NCI-H524 (cell line): ENCODE data around the gene GNG14.
"Not testable (repeated sequence)": the region's sequence is repeated elsewhere in the genome, so short reads cannot be mapped to it uniquely, and the experiment has no call there.

Experiments used
- DNase-seq, 2 experiments: peaks; one replicate each; lab custom pipeline; 2025; lab: John Stamatoyannopoulos, UW

Gene GNG14

GRCh38 chr19:12667731-12668302 lies 20.0 kb upstream of the GNG14 start:
- DNase-seq = no peak

DNA sequence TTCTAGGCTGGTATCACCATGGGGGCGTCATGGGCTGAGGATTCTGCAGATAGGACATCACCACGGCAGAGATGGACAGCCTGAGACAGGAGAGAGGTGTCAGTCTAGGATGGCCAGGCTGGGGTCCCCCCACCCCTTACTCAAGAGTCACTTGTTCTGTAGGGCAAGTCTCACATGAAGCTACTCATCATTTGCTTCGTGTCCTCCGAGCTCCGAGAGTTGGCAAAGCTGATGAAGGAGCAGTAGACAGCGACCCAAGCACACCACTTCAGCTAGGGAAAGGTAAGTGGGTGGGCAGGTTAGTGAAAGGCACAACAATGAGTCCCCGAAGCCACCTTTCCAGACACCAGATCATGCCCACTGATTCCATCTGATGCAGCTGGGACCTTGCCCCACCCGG lies 19.5 kb upstream of the GNG14 start:
- no peak for DNase-seq

DNA sequence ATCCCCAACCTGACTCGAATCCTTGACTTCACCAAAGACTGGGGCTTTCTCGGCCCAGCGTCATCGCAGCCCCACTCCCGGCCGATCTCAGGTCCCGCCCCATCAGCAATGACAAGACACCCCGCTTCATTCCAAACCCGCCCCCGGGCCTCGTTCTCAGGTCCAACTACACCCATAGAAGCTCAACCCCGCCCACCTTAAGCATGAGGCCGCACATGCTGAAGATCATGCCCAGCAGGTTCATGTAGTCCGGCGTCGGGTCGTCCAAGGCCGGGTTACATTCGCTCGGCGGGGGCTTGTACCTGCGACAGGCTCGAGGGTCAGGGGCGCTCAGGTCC lies 18.9 kb upstream of the GNG14 start:
- no peak for DNase-seq

DNA sequence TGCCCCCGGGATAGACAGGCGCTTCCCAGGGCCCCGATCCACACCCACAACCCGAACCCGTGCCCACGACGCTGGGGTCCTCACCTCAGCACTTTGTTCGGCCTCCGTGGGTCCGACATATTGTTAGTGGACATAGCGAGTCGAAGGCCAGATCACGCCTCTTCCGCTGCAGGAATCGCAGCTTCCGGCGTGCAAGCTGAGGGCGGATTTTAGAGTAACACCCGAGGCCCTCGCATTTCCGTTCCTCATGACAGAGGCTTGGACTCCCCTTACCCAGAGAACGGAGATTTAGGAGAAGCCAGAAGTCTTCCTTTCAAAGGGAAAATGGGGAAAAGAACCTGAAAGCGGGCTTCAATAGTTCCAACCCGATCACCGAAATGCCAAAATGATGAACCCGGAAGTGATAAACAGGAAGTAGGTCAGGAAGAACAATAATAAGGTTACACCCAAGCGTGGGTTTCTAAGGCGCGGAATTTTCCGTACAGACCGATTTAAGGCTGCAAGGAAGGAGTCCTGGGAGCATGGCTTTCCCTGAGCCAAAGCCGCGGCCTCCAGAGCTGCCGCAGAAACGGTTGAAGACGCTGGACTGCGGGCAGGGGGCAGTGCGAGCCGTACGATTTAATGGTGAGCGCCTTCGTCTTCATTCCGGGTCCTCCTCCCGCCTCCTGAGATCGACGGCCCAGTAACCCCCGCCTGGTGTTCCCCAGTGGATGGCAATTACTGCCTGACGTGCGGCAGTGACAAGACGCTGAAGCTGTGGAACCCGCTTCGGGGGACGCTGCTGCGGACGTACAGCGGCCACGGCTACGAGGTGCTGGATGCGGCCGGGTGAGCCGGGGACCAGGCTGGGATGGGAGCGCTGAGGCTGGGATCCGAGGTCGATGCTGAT lies 18.3 kb upstream of the GNG14 start:
- DNase-seq = peak; percentile 59 to 86

DNA sequence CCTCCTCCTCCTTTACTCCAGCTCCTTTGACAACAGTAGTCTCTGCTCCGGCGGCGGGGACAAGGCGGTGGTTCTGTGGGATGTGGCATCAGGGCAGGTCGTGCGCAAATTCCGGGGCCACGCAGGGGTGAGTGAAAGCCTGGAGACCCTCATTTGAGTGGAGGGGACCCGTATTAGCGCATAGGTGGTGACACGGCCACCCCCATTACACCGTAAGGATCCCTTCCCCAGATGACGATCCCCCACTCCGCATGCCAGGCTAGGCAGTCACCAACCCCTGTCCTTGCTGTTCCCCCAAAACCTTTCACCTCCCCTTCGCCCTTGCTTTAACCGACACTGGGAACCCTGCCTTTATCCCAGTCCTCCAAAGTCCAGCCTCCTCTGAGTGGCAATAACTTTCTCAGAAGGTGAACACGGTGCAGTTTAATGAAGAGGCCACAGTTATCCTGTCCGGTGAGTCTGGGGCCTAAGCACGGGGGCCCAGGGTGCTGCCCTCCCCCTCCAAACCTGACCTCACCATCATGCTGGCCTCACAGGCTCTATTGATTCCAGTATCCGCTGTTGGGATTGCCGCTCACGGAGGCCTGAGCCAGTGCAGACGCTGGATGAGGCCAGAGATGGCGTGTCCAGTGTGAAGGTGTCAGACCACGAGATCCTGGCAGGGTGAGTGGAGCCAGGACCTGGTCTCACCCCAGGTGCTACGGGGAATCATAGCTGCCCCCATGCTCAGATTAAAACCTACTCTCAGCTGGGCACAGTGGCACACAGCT lies 17.5 kb upstream of the GNG14 start:
- DNase-seq = no peak

DNA sequence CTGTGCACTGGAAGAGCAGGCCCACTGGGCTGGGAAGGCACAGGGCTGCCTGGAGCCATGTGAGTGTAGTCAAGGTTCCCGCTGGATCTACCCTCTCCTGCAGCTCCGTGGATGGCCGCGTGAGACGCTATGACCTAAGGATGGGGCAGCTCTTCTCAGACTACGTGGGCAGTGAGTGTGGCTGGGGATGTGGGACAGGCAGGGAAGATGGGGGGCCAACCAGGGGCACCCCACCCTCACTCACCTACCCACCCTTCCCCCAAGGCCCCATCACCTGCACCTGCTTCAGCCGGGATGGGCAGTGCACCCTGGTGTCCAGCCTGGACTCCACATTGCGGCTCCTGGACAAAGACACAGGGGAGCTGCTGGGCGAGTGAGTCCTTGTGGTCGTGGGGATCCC lies 15.1 kb upstream of the GNG14 start:
- DNase-seq = no peak

DNA sequence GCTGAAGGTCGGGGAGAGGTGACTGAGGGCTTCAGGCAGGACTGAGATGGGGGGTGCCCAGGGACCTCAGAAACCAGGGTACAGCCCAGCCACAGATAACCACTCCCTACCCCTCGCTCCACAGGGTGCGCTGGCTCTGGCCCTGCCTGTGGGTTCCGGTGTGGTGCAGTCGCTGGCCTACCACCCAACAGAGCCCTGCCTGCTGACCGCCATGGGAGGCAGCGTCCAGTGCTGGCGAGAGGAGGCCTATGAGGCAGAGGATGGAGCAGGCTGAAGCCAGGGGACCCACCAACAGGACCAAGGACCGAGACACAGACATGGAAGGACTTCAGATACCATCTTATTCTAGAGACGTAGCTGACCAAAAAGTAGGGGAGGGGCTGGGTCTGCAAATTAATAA lies 12.4 kb upstream of the GNG14 start:
- DNase-seq = no peak

- DNase-seq = no peak
Observed at GRCh38 chr19:12675940-12676339, 11.9 kb upstream of the GNG14 start.

DNA sequence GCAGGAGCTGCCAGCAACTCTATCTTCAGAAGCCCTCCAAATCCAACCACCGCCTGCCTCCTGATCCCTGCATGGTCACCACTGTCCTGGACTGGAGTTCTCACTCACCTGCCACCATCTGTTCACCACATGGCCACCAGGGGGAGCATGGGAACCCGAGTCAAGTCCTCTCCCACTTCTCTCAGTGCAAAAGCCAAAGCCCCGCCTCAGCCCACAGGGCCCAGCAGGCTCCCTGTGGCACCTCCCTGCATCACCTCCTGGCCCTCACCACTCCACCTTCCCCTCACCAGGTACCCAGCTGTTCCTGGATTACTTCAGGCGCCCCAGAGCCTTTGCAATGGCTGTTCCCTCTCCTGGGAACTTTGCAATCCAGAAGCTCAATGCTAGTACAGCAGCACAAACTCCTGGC lies 11.4 kb upstream of the GNG14 start:
- DNase-seq = peak; percentile 41 to 80

GRCh38 chr19:12676928-12677327 lies 10.9 kb upstream of the GNG14 start:
- DNase-seq = no peak

DNA sequence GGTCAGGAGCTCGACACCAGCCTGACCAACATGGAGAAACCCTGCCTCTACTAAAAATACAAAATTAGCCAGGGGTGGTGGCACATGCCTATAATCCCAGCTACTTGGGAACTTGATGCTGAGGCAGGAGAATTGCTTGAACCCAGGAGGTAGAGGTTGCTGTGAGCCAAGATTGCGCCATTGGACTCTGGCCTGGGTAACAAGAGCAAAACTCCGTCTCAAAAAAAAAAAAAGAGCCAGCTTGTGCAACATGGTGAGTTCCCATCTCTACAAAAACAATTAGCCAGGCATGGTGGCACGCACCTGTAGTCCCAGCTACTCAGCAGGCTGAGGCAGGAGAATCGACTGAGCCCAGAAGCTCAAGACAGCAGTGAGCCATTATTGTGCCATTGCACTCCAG lies 9.8 kb upstream of the GNG14 start:
- not testable (repeated sequence) for DNase-seq

DNA sequence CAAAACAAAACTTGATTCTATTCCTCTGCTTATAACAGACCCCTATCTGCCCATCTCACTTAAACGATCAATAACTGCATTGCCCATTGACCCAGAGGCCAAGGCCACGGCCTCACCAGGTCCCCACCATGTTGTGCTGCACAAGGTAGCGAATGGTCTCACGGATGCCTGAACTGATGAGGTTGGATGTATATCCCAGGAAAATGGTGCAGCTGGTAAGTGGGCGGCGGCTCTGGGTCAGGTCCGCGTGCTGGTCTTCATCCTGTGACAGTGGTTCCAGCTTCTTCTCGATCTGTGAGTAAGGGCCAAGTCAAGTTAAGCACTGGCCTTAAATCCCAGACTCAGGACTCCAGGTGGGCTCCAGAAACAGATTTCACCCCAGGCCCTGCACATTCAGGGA lies 7.8 kb upstream of the GNG14 start:
- DNase-seq = no peak

DNA sequence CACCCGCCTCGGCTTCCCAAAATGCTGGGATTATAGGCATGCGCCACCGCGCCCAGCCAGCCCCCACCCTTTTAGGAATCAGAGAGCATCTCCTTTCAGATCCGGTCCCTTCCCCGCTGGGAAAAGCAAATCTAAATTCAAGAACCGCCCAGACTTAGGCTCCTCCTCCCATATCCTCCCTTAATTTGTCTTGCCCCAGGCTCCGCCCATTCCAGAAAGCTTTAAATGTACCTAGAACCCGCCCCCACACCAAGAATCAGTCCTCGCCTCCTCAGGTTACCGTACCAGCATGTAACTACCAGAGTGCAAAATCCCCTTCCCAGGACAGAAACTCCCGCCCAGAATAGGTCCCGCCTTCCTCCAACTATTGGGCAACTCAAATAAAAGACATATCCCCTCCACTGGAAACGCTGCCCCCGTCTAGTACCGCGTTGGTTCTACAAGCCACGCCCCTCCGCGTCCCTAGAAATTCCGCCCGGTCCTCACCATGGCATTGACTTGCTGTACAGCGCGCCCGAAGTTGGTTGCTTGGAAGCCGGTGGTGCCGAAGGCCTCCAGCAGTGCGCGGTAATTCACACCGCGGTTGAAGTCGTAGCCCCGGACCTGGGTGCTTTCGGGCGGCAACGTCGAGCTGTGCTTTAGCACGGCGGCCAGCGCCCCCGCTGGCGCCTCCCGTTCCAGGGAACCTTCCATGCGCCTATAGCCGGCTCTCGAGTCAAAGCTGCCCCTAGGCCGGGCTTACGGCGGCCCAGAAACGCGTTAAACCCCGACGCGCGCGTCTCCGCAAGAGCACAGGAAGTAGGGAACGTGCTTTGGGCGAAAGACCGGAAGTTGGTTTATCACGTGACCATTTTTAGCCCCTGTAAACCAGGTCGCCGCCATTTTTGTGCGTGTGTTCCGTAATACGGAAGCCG lies 6.5 kb upstream of the GNG14 start, which contains the start of gene DHPS:
TSS of gene DHPS (minus strand) at position 807 of the 914 bp plus-strand sequence. CDS start at position 693, 114 bp downstream.
- peak; percentile 99 for DNase-seq

DNA sequence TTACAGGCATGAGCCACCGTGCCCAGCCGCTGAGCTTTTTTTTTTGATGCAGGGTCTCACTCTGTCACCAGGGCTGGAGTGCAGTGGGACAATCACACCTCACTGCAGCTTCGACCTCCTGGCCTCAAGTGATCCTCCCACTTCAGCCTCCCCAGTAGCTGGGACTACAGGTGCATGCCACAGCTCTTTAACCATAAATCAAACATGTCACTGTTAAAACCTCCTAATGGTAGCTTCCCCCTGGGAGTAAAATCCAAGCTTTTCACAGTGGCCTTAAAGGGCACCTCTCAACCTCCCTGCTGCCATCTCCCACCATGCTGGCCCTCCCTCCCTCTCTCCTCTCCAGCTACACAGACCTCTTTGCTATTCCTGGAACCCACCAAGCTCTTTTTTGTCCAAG lies 2.0 kb upstream of the GNG14 start:
- no peak for DNase-seq

GRCh38 chr19:12689012-12689411 lies 1.2 kb downstream of the GNG14 start:
- DNase-seq = no peak

DNA sequence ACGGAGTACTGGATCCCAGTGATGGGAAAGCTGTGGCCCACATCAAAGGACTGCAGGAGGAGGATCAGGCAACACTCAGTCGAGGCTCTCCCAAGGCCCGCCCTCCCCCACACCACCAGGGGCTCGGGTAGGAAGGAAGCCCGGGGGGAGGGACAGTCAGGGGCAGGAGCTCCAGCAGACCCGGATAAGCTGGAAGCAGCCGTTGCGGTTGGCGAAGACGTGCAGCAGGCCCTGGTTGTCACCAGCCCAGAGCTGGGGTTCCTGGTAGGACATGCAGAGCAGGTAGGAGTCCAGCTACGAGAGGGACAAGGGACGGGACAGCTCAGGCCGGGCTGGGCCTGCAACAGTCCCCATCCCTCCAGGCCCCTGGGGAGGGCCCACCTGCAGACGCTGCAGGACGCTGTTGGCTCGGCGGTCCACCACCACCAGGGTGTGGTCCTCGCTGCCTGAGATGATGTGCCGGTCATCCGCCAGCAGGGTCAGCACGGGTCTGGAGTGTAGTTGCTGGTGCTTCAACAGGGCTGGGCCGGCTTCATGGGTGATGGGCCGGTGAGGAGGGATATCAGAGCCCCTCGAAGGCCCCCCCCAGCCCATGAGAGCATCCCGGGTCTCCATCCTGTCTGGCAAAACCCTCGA lies 1.9 kb downstream of the GNG14 start:
- DNase-seq = no peak

DNA sequence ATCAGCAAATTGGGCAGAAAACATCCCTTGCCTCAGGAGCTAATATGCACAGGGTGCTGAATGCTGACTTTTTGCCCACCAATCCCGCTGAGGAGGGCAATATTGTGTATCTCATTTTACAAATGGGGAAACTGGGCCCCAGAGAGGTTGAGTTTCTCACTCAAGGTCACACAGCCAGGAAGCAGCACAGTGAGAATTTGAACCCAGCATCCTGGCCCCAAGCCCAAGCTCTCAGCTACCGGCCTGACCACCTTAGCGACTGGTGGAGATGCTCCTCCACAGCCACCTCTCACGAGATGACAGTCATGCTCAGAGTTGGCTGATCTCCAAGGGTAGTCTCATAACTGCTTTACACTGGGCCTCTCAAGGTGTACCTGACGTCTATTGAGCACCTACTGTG lies 5.2 kb downstream of the GNG14 start:
- DNase-seq = no peak

DNA sequence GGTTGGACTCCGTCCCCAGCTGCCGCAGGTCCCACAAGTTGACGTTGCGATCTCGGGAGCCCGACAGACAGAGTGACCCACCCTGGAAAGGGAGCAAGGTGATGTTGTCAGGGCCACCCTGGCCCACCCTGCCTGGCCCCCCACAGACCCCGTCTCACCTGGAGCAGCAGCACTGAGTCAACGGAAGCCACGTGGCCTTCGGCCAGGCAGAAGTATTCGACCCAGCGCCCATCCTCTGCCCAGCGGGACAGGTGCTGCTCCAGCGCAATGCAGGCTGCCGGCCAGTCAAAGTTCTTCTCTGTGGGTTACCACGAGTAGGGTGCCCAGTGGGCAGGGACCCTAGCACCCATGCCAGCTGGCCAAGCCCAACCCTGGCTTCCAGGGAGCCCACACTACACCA lies 6.8 kb downstream of the GNG14 start:
- DNase-seq = no peak

- DNase-seq = no peak
Observed at GRCh38 chr19:12695096-12695495, 7.3 kb downstream of the GNG14 start.

GRCh38 chr19:12695514-12695913 lies 7.7 kb downstream of the GNG14 start:
- no peak for DNase-seq

DNA sequence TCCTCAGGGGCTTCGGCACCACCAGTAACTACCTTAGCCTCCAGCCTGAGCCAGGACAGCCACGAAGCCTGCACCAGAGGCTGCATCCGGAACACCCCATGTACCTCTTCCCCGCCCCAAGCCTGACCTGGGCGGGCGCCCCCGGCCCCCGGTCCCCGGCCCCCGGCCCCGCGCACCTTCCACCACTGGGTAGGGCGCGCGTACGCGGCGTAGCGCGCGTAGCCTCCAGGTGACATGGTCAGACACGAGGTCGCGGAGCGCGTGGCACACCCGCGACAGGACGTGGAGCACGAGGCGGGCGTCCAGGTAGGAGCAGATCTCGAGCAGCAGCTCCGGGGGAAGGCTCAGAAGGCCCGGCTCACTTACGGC lies 8.2 kb downstream of the GNG14 start:
- DNase-seq = no peak
